Liver (tissue), 3 donors: ENCODE data around the gene SIRT7.

Source experiments
- GABPA ChIP-seq, 2 donors: IDR thresholded peaks in 1 of 2; conservative IDR thresholded peaks in 1 of 2; 2 replicates each; pipeline ENCODE4 v1.6.1; 2016; ENCODE audit warnings: antibody characterized with exemption in 2 of 2, mild to moderate bottlenecking in 1 of 2, moderate library complexity in 1 of 2
- HNF4G ChIP-seq: IDR thresholded peaks from 2 replicates; pipeline ENCODE4 v1.6.1; 2016; ENCODE audit warnings: antibody characterized with exemption
- RXRA ChIP-seq, 2 donors: IDR thresholded peaks; 2 replicates each; pipeline ENCODE4 v1.6.1; 2017 to 2018; ENCODE audit warnings: antibody characterized with exemption in 2 of 2, mild to moderate bottlenecking in 1 of 2
- SP1 ChIP-seq: IDR thresholded peaks from 2 replicates; pipeline ENCODE4 v1.6.1; 2018; ENCODE audit warnings: antibody characterized with exemption, mild to moderate bottlenecking
- YY1 ChIP-seq: IDR thresholded peaks from 2 replicates; pipeline ENCODE4 v1.6.1; 2016; ENCODE audit warnings: antibody characterized with exemption, mild to moderate bottlenecking
- TF ChIP-seq, protein P1 (sequence below): fragments of 150-350 bp; IDR thresholded peaks from 2 replicates; pipeline ENCODE4 v1.5.1; 2017; ENCODE audit warnings: improper control_type of control experiment, low read depth, low read length; ENCODE audit not compliant: missing input control
- TF ChIP-seq, protein P2 (sequence below): IDR thresholded peaks from 2 replicates; pipeline ENCODE4 v1.6.1; 2016; ENCODE audit warnings: antibody characterized with exemption, mild to moderate bottlenecking
- TF ChIP-seq, protein P3 (sequence below): IDR thresholded peaks from 2 replicates; pipeline ENCODE4 v1.6.1; 2016; ENCODE audit warnings: antibody characterized with exemption
- TF ChIP-seq, protein P4 (sequence below): IDR thresholded peaks from 2 replicates; pipeline ENCODE4 v1.6.1; 2016; ENCODE audit warnings: antibody characterized with exemption
- donor health status: healthy.
- donor health status: healthy.

DNA sequence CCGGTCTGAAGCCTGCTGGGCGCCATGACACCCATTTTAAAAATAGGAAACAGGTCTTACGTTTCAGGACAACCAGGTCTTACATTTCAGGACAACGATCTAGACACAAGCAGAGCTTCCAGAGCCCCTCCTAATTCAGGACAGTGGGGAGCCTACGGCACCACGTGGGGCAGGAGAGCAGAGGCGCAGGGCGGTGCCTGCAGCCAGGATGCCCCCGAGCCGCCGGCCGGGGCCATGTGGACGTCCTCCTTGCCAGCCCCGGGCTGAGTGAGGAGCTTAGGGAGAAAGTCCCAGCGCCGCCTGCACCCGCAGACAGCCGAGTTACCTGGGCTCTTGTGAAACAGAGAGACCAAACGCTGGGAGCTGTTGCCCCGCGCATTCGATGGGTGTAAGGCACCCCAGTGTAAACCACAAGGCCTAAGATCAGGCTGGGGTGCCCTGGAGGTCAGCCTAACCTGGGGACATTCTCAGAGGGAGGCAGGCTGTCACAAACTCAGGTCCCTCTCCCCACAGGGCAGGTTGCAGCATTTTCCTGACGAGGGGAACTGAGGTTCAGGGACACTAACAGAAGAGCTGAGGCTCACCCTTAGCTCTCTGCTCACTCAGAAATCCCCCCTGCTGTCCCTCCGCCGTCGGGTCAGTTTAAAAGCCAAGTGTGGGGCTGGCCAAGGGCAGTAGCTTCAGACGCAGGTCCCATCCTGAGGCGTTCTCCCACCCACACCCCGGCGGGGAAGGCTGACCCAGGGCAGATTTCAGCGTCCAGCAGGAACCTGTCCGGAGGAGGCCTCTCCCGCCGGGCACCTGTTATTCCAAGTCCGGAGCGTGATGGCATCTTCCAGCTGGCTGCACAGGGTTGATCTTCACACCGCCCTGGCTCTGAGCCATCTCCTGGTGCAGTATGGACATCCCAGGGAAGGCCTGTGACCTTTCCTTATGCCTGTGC is 44.8 kb upstream of the SIRT7 start:
- TF ChIP-seq, protein P1, sequence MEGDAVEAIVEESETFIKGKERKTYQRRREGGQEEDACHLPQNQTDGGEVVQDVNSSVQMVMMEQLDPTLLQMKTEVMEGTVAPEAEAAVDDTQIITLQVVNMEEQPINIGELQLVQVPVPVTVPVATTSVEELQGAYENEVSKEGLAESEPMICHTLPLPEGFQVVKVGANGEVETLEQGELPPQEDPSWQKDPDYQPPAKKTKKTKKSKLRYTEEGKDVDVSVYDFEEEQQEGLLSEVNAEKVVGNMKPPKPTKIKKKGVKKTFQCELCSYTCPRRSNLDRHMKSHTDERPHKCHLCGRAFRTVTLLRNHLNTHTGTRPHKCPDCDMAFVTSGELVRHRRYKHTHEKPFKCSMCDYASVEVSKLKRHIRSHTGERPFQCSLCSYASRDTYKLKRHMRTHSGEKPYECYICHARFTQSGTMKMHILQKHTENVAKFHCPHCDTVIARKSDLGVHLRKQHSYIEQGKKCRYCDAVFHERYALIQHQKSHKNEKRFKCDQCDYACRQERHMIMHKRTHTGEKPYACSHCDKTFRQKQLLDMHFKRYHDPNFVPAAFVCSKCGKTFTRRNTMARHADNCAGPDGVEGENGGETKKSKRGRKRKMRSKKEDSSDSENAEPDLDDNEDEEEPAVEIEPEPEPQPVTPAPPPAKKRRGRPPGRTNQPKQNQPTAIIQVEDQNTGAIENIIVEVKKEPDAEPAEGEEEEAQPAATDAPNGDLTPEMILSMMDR: no peak
- TF ChIP-seq HNF4G: no peak
- no peak for TF ChIP-seq GABPA (IDR thresholded peaks at IDR 0.05 in 1 of 2, conservative IDR thresholded peaks at IDR 0.05 in 1 of 2)
- TF ChIP-seq, protein P2, sequence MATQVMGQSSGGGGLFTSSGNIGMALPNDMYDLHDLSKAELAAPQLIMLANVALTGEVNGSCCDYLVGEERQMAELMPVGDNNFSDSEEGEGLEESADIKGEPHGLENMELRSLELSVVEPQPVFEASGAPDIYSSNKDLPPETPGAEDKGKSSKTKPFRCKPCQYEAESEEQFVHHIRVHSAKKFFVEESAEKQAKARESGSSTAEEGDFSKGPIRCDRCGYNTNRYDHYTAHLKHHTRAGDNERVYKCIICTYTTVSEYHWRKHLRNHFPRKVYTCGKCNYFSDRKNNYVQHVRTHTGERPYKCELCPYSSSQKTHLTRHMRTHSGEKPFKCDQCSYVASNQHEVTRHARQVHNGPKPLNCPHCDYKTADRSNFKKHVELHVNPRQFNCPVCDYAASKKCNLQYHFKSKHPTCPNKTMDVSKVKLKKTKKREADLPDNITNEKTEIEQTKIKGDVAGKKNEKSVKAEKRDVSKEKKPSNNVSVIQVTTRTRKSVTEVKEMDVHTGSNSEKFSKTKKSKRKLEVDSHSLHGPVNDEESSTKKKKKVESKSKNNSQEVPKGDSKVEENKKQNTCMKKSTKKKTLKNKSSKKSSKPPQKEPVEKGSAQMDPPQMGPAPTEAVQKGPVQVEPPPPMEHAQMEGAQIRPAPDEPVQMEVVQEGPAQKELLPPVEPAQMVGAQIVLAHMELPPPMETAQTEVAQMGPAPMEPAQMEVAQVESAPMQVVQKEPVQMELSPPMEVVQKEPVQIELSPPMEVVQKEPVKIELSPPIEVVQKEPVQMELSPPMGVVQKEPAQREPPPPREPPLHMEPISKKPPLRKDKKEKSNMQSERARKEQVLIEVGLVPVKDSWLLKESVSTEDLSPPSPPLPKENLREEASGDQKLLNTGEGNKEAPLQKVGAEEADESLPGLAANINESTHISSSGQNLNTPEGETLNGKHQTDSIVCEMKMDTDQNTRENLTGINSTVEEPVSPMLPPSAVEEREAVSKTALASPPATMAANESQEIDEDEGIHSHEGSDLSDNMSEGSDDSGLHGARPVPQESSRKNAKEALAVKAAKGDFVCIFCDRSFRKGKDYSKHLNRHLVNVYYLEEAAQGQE: no peak
- TF ChIP-seq RXRA (IDR thresholded peaks at IDR 0.05): no peak
- no peak for TF ChIP-seq YY1
- TF ChIP-seq, protein P3, sequence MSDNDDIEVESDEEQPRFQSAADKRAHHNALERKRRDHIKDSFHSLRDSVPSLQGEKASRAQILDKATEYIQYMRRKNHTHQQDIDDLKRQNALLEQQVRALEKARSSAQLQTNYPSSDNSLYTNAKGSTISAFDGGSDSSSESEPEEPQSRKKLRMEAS: no peak
- TF ChIP-seq SP1: no peak
- TF ChIP-seq, protein P4, sequence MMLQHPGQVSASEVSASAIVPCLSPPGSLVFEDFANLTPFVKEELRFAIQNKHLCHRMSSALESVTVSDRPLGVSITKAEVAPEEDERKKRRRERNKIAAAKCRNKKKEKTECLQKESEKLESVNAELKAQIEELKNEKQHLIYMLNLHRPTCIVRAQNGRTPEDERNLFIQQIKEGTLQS: no peak
